Common myeloid progenitor, CD34-positive (primary cell): Measurements from ENCODE around the gene KRT84.

ENCODE experiments used
- CTCF ChIA-PET: fragments of 350-600 bp; sonication (Branson Sonifier 250); formaldehyde crosslinking; loops from one replicate; lab custom pipeline; 2021; ENCODE audit warnings: antibody characterized with exemption; lab: Charles Lee
- POLR2A ChIA-PET: fragments of 350-600 bp; sonication (Branson Sonifier 250); formaldehyde crosslinking; loops from one replicate; lab custom pipeline; 2021; ENCODE audit warnings: antibody characterized with exemption; lab: Charles Lee
- DNase-seq, 3 donors: peaks; one replicate each; pipeline versions ENCODE4 v3.0.0 to v3.0.0-alpha.2; 2013
- H3K27ac ChIP-seq, 2 experiments: 1 replicate in 1 of 2; 2 replicates in 1 of 2; pipeline ENCODE4 v1.7.0; 2013; ENCODE audit warnings: inconsistent platforms in 2 of 2, low read length in 2 of 2, mild to moderate bottlenecking in 2 of 2, low read depth in 1 of 2, moderate library complexity in 1 of 2; ENCODE audit not compliant: severe bottlenecking in 2 of 2, insufficient read depth in 1 of 2, poor library complexity in 1 of 2
- H3K27me3 ChIP-seq, 5 experiments: replicated peaks in 2 of 5; 1 replicate in 3 of 5; 2 replicates in 2 of 5; pipeline versions ENCODE4 v1.6.1 to v1.7.0; 2013; ENCODE audit warnings: low read length in 4 of 5, mild to moderate bottlenecking in 2 of 5, moderate library complexity in 2 of 5, inconsistent platforms in 1 of 5; ENCODE audit not compliant: insufficient read depth in 5 of 5, control insufficient read depth in 4 of 5
- H3K36me3 ChIP-seq, 4 experiments: 1 replicate in 2 of 4; 2 replicates in 2 of 4; pipeline versions ENCODE4 v1.6.1 to v1.7.0; 2013; ENCODE audit warnings: low read length in 3 of 4, control low read depth in 1 of 4, mild to moderate bottlenecking in 1 of 4; ENCODE audit not compliant: control insufficient read depth in 4 of 4, insufficient read depth in 4 of 4
- H3K4me1 ChIP-seq, 4 experiments: 1 replicate in 3 of 4; 2 replicates in 1 of 4; pipeline versions ENCODE4 v1.6.1 to v1.7.1; 2013; ENCODE audit warnings: low read length in 3 of 4, mild to moderate bottlenecking in 3 of 4, control low read depth in 1 of 4, inconsistent platforms in 1 of 4, moderate library complexity in 1 of 4; ENCODE audit not compliant: control insufficient read depth in 4 of 4, insufficient read depth in 4 of 4; ENCODE audit errors: control extremely low read depth in 1 of 4
- H3K4me3 ChIP-seq, 7 experiments: 1 replicate in 4 of 7; 2 replicates in 3 of 7; pipeline versions ENCODE4 v1.5.1 to v1.7.0; 2013; ENCODE audit warnings: mild to moderate bottlenecking in 7 of 7, low read length in 6 of 7, moderate library complexity in 6 of 7, inconsistent platforms in 2 of 7, low read depth in 2 of 7, control low read depth in 1 of 7; ENCODE audit not compliant: insufficient read depth in 4 of 7, control insufficient read depth in 1 of 7; ENCODE audit errors: extremely low read depth in 1 of 7
- H3K9me3 ChIP-seq, 5 experiments: 1 replicate in 4 of 5; 2 replicates in 1 of 5; pipeline versions ENCODE4 v1.6.1 to v1.7.1; 2013; ENCODE audit warnings: low read length in 4 of 5, mild to moderate bottlenecking in 2 of 5, inconsistent platforms in 1 of 5, low read depth in 1 of 5, moderate library complexity in 1 of 5; ENCODE audit not compliant: control insufficient read depth in 4 of 5, insufficient read depth in 2 of 5; ENCODE audit errors: control extremely low read depth in 1 of 5
- WGBS: methylation state at CpG from one replicate; pipeline ENCODE4 v1.1.5; 2013; ENCODE audit not compliant: insufficient coverage; 5-methylcytosine and 5-hydroxymethylcytosine counted together

Gene KRT84

DNA sequence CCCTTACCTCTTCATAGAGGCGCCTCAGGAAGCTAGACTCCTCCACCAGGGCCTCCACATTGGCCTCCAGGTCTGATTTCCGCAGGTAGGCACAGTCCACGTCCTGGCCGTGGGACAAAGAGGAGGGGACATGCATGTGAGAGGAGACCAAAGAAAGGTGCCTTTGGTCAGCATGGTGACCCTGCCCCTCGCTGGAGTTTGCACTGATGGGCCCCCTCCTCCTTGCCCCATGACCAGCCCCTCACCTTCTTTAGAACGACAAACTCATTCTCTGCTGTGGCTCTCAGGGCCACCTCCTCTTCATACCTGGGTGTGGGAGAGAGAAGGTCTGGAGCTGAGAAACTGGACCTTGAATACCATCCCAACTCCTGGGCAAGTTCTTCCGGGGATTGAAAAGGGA lies 21.4 kb downstream of the KRT84 start:
- no peak overlapping the region for H3K27ac ChIP-seq

DNA sequence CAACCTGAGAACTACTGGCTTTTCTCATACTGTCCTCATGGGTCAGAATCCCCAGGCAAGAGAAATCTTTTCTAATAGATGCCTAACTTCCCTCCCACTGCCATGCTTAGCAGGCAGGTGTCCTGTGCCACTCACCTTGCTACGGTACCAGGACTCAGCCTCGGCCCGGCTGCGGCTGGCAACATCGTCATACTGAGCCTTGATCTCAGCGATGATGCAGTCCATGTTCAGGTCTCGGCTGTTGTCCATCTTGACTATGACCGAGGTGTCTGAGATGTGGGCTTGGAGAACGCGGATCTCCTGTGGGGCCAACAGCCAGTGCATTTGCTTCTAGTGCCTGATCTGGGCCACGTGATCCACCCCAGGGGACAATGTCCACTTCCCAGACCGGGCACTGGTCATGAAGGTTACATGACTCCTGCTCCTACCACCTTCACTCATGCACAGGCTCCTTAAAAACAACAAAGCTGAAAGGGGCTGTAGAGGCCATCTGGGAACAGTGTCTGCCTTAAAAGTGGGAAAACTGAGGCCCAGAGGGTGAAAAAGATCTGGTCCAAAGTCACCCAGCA lies 22.3 kb downstream of the KRT84 start:
- Histone ChIP-seq H3K4me1 (peaks cover 0 to 8% (median 2%) of the 10 kb centered on the region in 4 experiments), H3K9me3 (no peaks in the 10 kb centered on the region), H3K27ac (no peak overlapping the region), H3K4me3 (no peak overlapping the region), H3K27me3 (peaks cover 0 to 14% (median 0%) of the 10 kb centered on the region in 5 experiments), H3K36me3 (no peaks in the 10 kb centered on the region)
- ChIA-PET CTCF (interaction anchor here (0.8 to 2.1 kb wide), 2 partner anchors 10 to 16 kb away, joined by 4 to 6 read pairs; no protein-coding TSS in a partner anchor), POLR2A (no interaction called here)
- 89% methylated on average over 12 of the region's 12 CpGs for WGBS
- DNase-seq, result no peak

More for the DNA sequence above, 21.4 kb downstream of the KRT84 start:
- Histone ChIP-seq H3K36me3 (no peaks in the 10 kb centered on the region), H3K4me3 (no peak overlapping the region), H3K27me3 (peaks cover 0 to 18% (median 0%) of the 10 kb centered on the region in 5 experiments), H3K4me1 (no peaks in the 10 kb centered on the region), H3K9me3 (no peaks in the 10 kb centered on the region)
- WGBS, result 91% methylated on average over 6 of the region's 7 CpGs
- DNase-seq, result no peak
- ChIA-PET CTCF (interaction anchor here (0.8 to 2.1 kb wide), 4 partner anchors 9 to 36 kb away, joined by 3 to 6 read pairs (median 4); no protein-coding TSS in a partner anchor), POLR2A (no interaction called here)

DNA sequence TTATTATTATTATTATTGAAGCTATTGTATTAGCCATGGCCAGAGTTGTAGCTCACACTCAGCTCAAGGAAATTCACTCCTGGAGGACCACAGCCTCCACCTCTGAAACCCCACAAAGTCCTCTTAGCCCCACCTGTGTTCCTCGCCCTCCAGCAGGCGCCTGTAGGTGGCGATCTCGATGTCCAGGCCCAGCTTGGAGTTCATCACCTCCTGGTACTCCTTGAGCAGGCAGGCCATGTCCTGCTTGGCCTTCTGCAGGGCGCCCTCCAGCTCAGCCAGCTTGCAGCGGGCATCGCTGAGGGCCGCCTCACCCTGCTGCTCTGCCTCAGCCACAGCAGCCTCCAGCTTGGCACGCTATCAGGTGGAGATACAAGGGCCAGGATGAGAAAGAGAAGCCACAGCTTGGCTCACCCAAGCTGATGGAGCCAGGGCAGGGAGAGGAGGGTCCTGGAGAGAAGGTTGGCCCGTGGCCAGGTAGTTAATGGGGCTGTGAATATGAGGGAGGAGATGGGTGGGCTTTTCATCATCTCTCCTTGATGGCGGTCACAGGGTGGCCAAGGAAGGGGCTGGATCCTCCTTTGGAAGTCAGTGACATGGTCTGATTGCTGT lies 23.2 kb downstream of the KRT84 start:
- Histone ChIP-seq H3K4me3 (no peak overlapping the region), H3K27ac (no peak overlapping the region), H3K36me3 (no peaks in the 10 kb centered on the region), H3K4me1 (peaks cover 0 to 8% (median 2%) of the 10 kb centered on the region in 4 experiments), H3K27me3 (peaks cover 0 to 11% (median 0%) of the 10 kb centered on the region in 5 experiments), H3K9me3 (no peaks in the 10 kb centered on the region)
- WGBS, result 96% methylated on average over 8 of the region's 11 CpGs
- no peak for DNase-seq
- POLR2A ChIA-PET, result no interaction called here
- CTCF ChIA-PET, result interaction anchor here (0.7 to 5.4 kb wide), 12 partner anchors 9 to 522 kb away, joined by 3 to 49 read pairs (median 4); no protein-coding TSS in a partner anchor

DNA sequence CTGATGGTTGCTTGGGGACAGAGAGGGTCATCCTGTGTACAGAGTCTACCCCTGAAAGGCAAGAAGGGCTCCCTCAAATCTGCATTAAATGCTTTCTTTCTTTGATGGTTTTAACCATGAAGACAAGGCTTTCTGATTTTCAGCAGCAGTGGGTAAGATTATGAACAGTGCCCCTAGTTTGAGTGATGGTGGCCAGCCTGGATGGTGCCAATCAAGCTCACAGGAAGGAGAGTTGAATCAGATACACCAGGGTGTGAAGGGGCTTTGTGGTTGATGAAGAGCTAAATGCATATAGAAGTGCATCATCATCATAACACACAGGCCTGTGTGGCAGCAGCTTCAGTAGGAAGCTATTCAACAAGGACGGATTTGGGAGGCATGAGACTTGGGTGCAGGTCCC lies 23.9 kb downstream of the KRT84 start:
- Histone ChIP-seq H3K4me1 (peaks cover 0 to 8% (median 2%) of the 10 kb centered on the region in 4 experiments), H3K27ac (no peak overlapping the region), H3K9me3 (no peaks in the 10 kb centered on the region), H3K36me3 (no peaks in the 10 kb centered on the region), H3K27me3 (peaks cover 0 to 9% (median 0%) of the 10 kb centered on the region in 5 experiments), H3K4me3 (no peak overlapping the region)
- ChIA-PET CTCF (interaction anchor here (0.7 to 5.4 kb wide), 14 partner anchors 9 to 523 kb away, joined by 3 to 49 read pairs (median 4); no protein-coding TSS in a partner anchor), POLR2A (no interaction called here)
- 100% methylated on average over 1 of the region's 1 CpG for WGBS
- peak in 1 of 3 donors; percentile 8 for DNase-seq

DNA sequence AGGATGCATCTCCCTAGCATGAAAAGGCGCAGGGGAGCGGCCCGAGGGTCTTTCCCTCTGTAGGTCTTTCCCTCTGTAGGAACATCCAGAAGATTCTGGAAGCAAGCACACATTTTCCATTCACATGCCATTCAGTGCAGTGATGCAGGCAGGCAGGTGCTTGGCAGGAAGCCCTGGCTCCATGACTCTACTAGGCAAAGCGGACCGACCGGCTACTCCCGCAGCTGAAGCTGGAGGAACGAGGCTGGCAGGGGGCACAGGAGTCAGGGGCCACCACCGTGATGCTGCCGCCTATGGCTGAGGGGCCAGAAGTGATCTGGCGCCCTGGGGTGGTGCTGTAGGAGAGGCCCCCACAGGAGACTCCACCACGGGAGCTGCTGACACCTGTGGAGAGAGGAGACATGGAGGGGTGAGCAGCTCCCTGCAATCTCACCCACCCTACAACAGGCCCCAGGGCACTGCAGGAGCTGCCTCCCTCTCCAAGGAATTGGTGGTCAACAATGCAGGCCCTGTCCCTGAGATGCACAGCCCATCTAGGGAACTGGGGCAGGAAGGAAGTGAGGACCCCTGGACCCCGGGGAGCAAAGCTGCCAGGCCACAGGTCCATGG lies 24.7 kb downstream of the KRT84 start:
- ChIA-PET POLR2A (no interaction called here), CTCF (interaction anchor here (0.9 to 5.4 kb wide), 11 partner anchors 8 to 524 kb away, joined by 3 to 49 read pairs (median 4); no protein-coding TSS in a partner anchor)
- H3K9me3 ChIP-seq, result no peaks in the 10 kb centered on the region

DNA sequence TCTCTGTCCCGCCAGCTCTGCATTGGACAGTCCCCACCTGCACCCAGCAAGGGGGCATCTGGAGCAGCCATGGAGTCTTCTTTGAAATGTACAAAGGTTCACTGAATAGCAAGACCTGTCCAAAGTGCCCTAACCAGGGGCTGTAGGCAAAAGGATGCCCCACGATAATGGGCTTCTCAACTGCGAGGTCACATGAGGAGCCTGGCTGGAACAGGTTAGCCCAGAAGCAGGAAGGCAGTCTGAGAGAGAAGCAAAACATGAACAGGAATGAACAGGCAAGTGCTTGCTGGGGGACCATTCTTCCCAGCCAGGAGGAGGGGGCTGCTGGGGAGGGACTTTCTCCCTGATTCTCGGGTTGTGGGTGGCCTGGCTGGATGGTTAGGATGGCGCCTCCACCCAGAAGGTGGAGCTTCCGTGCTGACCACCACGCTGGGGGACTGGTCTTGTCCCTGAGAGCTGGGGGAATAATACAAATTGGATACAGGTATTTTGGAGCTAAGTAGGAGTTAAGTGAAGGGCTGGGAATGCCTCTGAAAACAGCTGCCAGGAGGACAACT lies 25.3 kb downstream of the KRT84 start:
- WGBS, result 97% methylated on average over 7 of the region's 7 CpGs
- peaks cover 0 to 8% (median 0%) of the 10 kb centered on the region in 5 experiments for H3K27me3 ChIP-seq
- H3K27ac ChIP-seq, result no peak overlapping the region
- POLR2A ChIA-PET, result no interaction called here
- CTCF ChIA-PET, result interaction anchor here (1.2 to 5.4 kb wide), 6 partner anchors 7 to 525 kb away, joined by 3 to 49 read pairs (median 6); no protein-coding TSS in a partner anchor
- H3K9me3 ChIP-seq, result no peaks in the 10 kb centered on the region
- no peak overlapping the region for H3K4me3 ChIP-seq
- H3K4me1 ChIP-seq, result peaks cover 0 to 8% (median 2%) of the 10 kb centered on the region in 4 experiments
- no peaks in the 10 kb centered on the region for H3K36me3 ChIP-seq
- DNase-seq, result no peak

More for the DNA sequence above, 24.7 kb downstream of the KRT84 start:
- H3K4me1 ChIP-seq, result peaks cover 0 to 8% (median 2%) of the 10 kb centered on the region in 4 experiments
- no peak overlapping the region for H3K4me3 ChIP-seq
- WGBS, result 92% methylated on average over 12 of the region's 13 CpGs
- no peak overlapping the region for H3K27ac ChIP-seq
- H3K36me3 ChIP-seq, result no peaks in the 10 kb centered on the region
- no peak for DNase-seq
- H3K27me3 ChIP-seq, result peaks cover 0 to 8% (median 0%) of the 10 kb centered on the region in 5 experiments
